ENCODE results near the gene FZD10. TPM values are rescaled to one million over a fixed set of nuclear protein-coding genes. Genes with fewer than 3 reads are reported as not detected.
A peak's percentile ranks its signal among the peaks of the same experiment; 100 is the strongest.

The FZD10 gene
- total RNA-seq, 6 experiments from 2014 or later: not detected

DNA sequence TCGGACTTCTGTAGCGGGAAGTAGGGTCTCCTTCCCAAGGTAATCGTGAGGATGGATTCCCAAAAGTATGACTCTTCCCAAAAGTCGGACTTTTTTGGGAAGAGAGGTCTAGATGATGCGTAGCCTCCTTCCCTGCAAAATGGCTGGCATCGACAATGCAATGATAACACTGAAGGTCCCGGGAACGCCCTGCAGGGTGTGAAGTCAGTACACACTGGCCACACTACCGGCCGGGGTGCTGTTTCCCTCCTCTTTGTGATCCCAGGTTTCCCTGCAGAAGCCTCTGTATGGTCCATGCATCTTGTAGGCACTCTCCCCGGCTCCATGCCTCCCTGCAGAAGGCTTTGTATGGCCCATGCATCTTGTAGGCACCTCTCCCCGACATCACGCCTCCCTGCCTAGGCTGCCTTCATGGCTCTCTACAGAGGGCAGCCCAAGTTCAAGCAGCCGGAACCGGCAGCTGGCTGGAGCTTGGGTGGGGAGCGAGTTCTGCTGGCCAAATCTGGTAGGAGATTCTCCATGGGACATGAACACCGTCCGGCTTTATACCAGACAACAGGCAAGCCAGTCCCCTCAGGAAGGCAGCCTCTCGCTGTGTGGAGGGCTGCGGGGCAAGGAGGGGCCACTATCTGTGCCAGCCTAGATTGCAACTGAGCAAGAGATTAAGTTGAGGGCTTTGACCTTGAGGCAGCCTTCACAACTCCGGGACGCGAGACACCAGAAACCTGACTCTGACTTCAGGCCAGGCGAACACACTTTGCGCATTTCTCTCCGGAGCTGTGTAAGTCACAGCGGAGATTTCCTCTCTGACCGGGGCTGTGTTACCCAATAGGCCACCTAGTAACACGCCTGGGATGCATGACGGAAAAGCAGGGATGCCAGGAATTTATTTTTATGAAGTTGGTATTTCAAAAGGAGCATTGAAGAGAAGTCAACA, 23.5 kb downstream of the FZD10 start:
- DNase-seq (peak in 1 of 3 donors; percentile 22), ATAC-seq (no peak)
- Histone ChIP-seq H3K36me3 (no peaks in the 10 kb centered on the region), H3K27me3 (no peaks in the 10 kb centered on the region), H3K27ac (no peak overlapping the region), H3K9me3 (no peaks in the 10 kb centered on the region), H3K4me3 (no peak overlapping the region), H3K4me1 (no peaks in the 10 kb centered on the region)
- TF ChIP-seq, protein P1, sequence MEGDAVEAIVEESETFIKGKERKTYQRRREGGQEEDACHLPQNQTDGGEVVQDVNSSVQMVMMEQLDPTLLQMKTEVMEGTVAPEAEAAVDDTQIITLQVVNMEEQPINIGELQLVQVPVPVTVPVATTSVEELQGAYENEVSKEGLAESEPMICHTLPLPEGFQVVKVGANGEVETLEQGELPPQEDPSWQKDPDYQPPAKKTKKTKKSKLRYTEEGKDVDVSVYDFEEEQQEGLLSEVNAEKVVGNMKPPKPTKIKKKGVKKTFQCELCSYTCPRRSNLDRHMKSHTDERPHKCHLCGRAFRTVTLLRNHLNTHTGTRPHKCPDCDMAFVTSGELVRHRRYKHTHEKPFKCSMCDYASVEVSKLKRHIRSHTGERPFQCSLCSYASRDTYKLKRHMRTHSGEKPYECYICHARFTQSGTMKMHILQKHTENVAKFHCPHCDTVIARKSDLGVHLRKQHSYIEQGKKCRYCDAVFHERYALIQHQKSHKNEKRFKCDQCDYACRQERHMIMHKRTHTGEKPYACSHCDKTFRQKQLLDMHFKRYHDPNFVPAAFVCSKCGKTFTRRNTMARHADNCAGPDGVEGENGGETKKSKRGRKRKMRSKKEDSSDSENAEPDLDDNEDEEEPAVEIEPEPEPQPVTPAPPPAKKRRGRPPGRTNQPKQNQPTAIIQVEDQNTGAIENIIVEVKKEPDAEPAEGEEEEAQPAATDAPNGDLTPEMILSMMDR (IDR thresholded peaks at IDR 0.05): no peak
- no peak for TF ChIP-seq POLR2A (IDR thresholded peaks at IDR 0.05)
- WGBS (ENCODE audit: insufficient coverage, low coverage, low lambda C conversion rate, missing lambda C conversion rate): 75% methylated on average over 23 of the region's 30 CpGs
- intact Hi-C loops (cut with DNase I): no loop called here

DNA sequence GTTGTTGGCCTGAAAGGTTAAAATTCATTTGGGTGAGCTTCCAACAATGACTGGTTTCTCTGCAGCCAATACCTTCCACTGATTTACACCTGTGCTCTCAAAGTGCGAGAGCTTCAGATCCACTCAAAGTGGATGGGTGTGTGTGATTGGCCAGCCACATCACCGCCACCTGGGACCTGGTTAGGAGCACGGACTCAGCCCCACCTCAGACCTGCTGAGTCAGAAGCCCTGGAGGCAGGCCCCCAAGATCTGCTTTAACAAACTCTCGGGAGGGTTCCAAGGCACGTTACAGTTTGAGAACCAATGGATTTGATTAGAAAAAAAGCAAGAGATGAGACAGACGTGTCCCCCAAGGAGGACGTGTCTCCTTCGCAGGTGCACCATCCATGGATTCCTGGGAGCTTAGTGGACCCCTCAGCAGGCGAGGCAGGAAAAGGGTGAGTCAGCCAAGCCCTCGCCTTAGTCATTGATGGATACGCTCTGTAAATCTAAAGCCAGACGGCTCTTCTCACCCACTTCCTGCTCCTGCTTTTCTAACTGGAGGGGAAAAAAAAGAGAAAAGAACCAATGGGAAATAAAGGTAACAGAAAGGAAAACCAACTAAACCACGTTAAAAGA, 24.5 kb downstream of the FZD10 start:
- no peaks in the 10 kb centered on the region for H3K9me3 ChIP-seq
- no peak overlapping the region for H3K4me3 ChIP-seq
- no peak for ATAC-seq
- no peaks in the 10 kb centered on the region for H3K4me1 ChIP-seq
- WGBS (ENCODE audit: insufficient coverage, low coverage, low lambda C conversion rate, missing lambda C conversion rate): 29% methylated on average over 12 of the region's 13 CpGs
- no peak for DNase-seq
- TF ChIP-seq, protein P1 (IDR thresholded peaks at IDR 0.05): no peak
- no peak for TF ChIP-seq POLR2A (IDR thresholded peaks at IDR 0.05)
- no peaks in the 10 kb centered on the region for H3K36me3 ChIP-seq
- intact Hi-C loops (cut with DNase I): no loop called here
- no peaks in the 10 kb centered on the region for H3K27me3 ChIP-seq
- H3K27ac ChIP-seq: no peak overlapping the region

DNA sequence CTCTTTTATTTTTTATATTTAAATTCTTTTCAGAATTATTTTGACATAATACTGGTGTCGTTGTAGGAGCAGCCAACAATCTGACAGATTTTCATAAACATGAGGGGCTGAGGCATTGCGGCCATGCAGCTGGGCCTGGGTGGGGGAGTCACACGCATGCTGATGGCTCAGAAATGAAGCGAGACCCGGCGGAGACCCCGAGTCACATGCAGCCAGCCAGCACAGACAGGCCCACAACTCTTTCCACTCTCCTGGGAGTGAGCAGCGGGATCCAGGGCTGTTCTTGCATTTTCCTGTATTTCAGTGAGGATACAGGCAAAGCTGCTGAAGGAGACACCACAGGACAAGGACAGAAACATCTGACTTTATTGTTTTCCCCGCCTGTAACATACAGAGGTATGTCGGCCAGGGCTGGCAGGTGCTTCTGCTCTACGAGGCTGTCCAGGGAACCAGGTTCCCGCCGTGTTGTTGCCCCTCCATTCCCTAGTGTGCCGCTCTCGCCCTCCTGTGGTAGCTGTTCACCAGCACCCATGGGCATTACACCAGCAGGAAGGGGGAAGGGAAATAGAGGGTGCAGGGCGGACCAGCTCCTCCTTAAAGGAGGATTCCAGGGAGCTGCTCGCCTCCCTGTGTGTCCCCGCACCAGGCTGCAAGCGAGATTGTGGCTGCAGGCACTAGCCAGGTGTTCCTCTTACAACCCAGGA, 30.5 kb downstream of the FZD10 start:
- Histone ChIP-seq H3K9me3 (no peaks in the 10 kb centered on the region), H3K36me3 (no peaks in the 10 kb centered on the region), H3K4me1 (no peaks in the 10 kb centered on the region), H3K27me3 (no peaks in the 10 kb centered on the region), H3K27ac (no peak overlapping the region), H3K4me3 (no peak overlapping the region)
- TF ChIP-seq, protein P1 (IDR thresholded peaks at IDR 0.05): no peak
- TF ChIP-seq POLR2A (IDR thresholded peaks at IDR 0.05): no peak
- ATAC-seq: peak in 1 of 4 donors; percentile 38
- whole genome bisulfite sequencing (ENCODE audit: insufficient coverage, low coverage, low lambda C conversion rate, missing lambda C conversion rate): 40% methylated on average over 7 of the region's 19 CpGs
- peak in 1 of 3 donors; percentile 42 for DNase-seq
- intact Hi-C loops (cut with DNase I): no loop called here

DNA sequence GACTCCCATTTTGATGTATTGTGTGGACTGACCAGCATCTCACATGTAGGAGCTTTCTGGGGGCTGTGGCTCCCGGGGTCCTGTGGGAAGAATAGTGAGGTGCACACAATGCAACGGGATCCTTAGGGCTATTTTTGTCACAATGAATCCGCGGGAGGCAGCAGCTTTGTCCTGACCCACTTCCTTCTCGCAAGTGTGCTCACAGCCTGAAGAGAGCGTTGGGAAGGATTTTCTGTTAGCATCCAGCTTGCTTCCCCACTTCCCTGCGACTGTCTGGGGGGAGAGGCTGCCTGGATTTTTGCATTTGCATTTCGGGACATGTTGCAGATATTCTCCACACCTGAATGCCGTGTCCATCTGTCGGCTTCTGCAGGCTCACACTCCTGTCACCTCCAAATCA, 31.9 kb downstream of the FZD10 start:
- intact Hi-C loops (cut with DNase I): no loop called here
- no peaks in the 10 kb centered on the region for H3K36me3 ChIP-seq
- DNase-seq (no peak), ATAC-seq (no peak)
- no CpG with 5 or more reads among the region's 10 CpGs for WGBS (ENCODE audit: insufficient coverage, low coverage, low lambda C conversion rate, missing lambda C conversion rate)
- no peaks in the 10 kb centered on the region for H3K27me3 ChIP-seq
- no peak overlapping the region for H3K4me3 ChIP-seq
- no peak overlapping the region for H3K27ac ChIP-seq
- H3K4me1 ChIP-seq: no peaks in the 10 kb centered on the region
- H3K9me3 ChIP-seq: no peaks in the 10 kb centered on the region
- no peak for TF ChIP-seq POLR2A (IDR thresholded peaks at IDR 0.05)
- TF ChIP-seq, protein P1 (IDR thresholded peaks at IDR 0.05): no peak

All from right lobe of liver (tissue), 6 donors.